Activated T-cell treated with anti-CD3 and anti-CD28 coated beads for 4 hours (primary cell): ENCODE data around the gene GTPBP6.
"Not testable (repeated sequence)": the region's sequence is repeated elsewhere in the genome, so short reads cannot be mapped to it uniquely, and the experiment has no call there.

Source experiments
- DNase-seq: peaks from one replicate; pipeline ENCODE4 v3.0.0-alpha.2; 2020

GTPBP6 gene

DNA sequence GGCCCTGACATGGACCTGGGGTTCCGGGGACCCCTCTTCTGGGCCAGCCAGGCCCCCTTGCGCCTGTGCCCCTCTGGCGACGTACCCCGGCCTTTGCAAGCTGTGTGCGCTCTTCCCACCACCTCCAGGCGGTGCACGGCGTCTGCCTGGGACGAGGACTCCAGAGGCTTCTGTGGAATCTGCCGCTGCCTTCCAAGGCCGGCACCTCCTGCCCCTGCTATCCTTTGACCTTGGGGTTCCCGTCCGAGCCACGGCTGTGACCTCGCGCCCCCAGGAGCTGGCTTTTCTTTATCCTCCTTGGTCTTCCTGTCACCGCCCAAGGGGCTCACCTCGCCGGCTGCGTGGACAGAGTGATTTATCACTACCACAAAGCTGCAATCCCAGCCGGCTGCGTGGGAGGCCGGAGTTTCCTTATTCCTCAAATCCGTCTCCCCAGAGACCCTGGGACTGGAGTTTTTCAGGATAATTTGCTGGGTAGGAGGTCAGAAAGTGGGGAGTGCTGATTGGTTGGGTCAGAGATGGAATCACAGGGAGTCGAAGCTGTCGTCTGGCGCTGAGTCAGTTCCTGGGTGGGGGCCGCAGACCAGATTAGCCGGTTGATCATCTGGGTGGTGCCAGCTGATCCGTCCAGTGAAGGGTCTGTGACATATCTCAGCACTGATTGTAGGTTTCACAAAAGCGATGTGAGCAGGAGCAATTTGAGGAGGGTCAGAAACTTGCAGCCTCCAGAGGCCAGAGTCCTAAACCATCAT is 57.3 kb downstream of the GTPBP6 start:
- DNase-seq, result no peak

DNA sequence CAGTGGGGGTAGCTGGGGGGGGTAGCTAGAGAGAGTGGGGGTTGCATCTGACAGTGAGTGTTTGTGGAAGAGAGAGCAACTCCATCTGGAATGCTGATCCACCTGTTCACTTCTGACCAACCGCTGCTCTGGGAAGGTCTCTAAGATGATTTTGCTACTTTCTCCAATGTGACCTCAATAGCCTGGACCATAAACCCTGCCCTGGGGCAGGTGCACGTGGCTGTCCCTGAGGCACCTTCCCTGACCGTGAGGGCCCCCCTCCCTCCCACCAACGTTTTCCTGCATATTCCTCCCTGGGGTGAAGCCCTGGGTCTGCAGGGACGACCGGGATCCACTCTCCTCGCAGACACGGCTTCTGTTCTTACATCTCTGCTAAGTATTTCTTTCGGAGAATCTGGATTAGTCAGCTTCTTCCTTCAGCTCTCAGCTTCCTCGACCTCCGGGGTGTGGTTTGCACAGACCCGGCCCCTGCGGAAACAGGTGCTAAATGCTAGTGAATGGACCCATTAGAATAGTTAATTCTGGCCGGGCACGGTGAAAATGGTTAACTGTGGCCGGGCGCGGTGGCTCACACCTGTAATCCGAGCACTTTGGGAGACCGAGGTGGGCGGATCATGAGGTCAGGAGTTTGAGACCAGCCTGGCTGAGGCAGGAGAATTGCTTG is 58.8 kb downstream of the GTPBP6 start:
- no peak for DNase-seq

GRCh38 chrX:258291-259040 is 60.1 kb downstream of the GTPBP6 start:
- DNase-seq, result no peak

DNA sequence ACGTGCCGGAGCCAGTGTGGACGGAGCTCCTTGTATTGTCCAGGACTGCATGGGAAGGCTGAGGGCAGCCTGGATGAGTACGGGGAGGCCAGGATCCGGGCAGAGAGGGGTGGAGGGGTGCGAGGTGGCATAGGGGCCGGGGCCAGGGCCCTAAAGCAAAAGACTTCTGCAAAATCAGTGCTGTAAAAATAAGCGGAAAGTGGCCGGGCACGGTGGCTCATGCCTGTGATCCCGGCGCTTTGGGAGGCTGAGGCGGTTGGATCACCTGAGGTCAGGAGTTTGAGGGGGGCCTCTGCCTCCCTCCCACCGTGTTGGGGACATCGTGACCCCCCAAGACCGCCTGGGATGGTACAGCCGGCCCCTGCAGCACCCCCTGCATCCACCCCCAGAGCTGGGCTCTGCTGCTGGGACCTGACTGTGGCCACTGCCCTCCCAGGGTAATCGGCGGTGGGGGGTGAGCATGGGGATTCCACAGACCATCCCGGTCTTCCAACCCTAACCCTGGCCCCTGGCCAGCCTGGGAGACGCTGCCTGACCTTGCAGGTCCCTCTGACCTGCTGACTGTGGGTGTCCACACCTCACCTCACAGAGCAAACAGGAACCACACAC is 60.8 kb downstream of the GTPBP6 start:
- no peak for DNase-seq

GRCh38 chrX:257054-257453 is 61.5 kb downstream of the GTPBP6 start:
- not testable (repeated sequence) for DNase-seq

GRCh38 chrX:255923-256331 is 62.7 kb downstream of the GTPBP6 start:
- no peak for DNase-seq
